T47D (cell line): ENCODE results near the gene SESN1.
A peak's percentile ranks its signal among the peaks of the same experiment; 100 is the strongest.
"Not testable (repeated sequence)": the region's sequence is repeated elsewhere in the genome, so short reads cannot be mapped to it uniquely, and the experiment has no call there.

ENCODE experiments used
- DNase-seq, 2 experiments: peaks; one replicate each; pipeline versions ENCODE4 v3.0.0 to v3.0.0-alpha.2; 2011 to 2012; ENCODE audit warnings: low read depth in 1 of 2, low spot score in 1 of 2
- JUND ChIP-seq: IDR thresholded peaks from 2 replicates; pipeline ENCODE4 v1.6.1; 2012; ENCODE audit warnings: low read depth
- in situ Hi-C: cut with HindIII; loops from 2 replicates; pipeline ENCODE4 v1.10.0; 2016; ENCODE audit warnings: low sequenced_read_pairs, low pct_unique_long_range_greater_than_20kb

SESN1 gene

DNA sequence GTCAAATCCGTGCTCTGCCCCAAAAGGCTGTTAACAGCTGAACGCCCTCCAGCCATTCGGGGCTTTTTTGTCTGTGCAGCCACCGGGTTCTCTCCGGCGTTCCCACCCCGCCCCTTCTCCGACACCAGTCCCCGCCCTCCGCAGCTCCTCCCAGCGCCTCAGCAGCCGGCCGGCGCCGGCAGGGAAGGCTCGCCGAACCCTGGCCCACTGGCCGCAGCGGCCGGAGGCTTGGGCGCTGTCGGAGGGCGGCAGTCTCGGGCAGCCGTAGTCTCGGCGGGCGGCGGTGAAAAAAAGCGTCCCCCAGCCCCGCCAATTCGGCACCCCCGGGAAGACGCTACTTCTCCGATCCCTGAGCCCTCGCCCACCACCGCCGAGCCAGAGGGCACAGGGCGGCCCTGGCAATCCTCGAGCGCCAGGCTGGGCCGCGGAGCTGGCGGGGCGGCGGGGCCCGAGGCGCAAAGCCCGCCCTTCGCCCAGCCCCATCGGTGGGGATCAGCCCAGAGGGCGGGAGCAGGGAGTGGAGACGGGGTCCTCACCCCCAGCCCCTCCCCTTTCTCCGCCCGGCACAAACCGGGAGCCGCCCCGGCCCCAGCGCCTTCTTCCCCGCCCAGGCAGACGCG is at the start of gene SESN1:
TSS of gene SESN1 (minus strand) at position 431 of the 620 bp plus-strand sequence. CDS start 773 bp downstream, outside the sequence.
- no peak for TF ChIP-seq JUND
- peak; percentile 70 to 94 for DNase-seq
- in situ Hi-C loops, result no loop called here

- DNase-seq, result no peak
- in situ Hi-C loops, result no loop called here
- TF ChIP-seq JUND, result no peak
Measured at GRCh38 chr6:109143191-109143590, 48.5 kb upstream of the SESN1 start.

DNA sequence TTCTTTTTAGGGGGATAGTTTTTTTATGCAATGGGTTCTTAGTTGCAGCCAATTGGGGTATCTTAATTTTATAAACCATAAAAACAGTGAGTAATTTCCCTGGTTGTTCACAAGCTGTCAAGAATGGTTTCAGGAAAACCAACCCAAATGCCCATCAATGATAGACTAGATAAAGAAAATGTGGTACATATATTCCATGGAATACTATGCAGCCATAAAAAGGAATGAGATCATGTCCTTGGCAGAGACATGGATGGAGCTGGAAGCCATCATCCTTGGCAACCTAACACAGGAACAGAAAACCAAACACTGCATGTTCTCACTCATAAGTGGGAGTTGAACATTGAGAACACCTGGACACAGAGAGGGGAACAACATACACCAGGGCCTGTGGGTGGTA is 47.4 kb upstream of the SESN1 start:
- in situ Hi-C loops, DNase-seq: not testable (repeated sequence)

- no peak for DNase-seq
Measured at GRCh38 chr6:109139109-109139508, 44.5 kb upstream of the SESN1 start.

GRCh38 chr6:109136530-109136929 is 41.9 kb upstream of the SESN1 start:
- in situ Hi-C loops, DNase-seq: not testable (repeated sequence)

More at GRCh38 chr6:109139109-109139508, 44.5 kb upstream of the SESN1 start:
- in situ Hi-C loops, result no loop called here
- TF ChIP-seq JUND, result no peak

DNA sequence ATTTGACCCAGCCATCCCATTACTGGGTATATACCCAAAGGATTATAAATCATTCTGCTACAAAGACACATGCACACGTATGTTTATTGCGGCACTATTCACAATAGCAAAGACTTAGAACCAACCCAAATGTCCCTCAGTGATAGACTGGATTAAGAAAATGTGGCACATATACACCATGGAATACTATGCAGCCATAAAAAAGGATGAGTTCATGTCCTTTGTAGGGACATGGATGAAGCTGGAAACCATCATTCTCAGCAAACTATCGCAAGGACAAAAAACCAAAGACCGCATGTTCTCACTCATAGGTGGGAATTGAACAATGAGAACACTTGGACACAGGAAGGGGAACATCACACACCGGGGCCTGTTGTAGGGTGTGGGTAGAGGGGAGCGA is 41.4 kb upstream of the SESN1 start:
- DNase-seq, in situ Hi-C loops: not testable (repeated sequence)

GRCh38 chr6:109135600-109135999 is 41.0 kb upstream of the SESN1 start:
- DNase-seq, in situ Hi-C loops: not testable (repeated sequence)

GRCh38 chr6:109130065-109130464 is 35.4 kb upstream of the SESN1 start:
- in situ Hi-C loops, result no loop called here
- no peak for DNase-seq
- TF ChIP-seq JUND, result no peak

DNA sequence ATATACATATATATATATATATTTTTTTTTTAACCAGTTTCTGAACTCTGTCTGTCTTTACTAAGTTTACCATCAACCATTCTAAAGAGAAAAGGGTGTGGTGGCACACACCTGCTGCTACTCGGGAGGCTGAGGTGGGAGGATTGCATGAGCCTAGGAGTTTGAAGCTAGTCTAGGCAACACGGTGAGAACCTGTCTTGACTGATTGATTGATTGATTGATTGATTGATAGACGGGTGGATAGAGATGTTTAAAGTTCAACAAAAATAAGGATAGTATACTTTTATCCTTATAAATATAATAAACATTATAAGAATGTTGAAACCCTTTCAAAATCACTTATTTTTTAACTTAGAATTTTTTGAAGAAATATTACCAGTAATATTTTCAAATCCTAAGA is 30.9 kb upstream of the SESN1 start:
- in situ Hi-C loops, result no loop called here
- no peak for DNase-seq
- no peak for TF ChIP-seq JUND

- TF ChIP-seq JUND, result no peak
- no peak for DNase-seq
- in situ Hi-C loops, result no loop called here
Measured at GRCh38 chr6:109124219-109124618, 29.6 kb upstream of the SESN1 start.

DNA sequence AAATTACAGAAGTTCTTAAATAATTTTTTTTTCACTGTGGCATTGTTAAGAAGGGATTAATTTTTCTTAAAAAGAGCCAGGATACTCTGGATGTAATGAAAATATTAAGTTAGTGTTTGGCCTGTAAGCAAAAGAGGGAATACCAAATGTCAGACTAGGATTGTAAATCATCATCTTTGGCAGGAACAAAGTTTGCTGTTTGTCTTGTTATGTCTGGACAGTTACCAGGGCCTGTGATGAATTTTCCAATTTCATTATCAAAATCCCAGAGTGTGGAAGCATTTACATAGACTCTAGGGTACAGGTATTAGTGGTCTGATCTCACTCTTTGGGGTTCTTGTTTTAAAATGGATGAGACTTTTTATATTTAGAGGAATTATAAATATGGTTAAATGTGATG is 26.8 kb upstream of the SESN1 start:
- in situ Hi-C loops, result no loop called here
- TF ChIP-seq JUND, result no peak
- DNase-seq, result peak in 1 of 2 experiments; percentile 5

- no peak for TF ChIP-seq JUND
- in situ Hi-C loops, result no loop called here
- no peak for DNase-seq
Measured at GRCh38 chr6:109118871-109119354, 24.3 kb upstream of the SESN1 start.

DNA sequence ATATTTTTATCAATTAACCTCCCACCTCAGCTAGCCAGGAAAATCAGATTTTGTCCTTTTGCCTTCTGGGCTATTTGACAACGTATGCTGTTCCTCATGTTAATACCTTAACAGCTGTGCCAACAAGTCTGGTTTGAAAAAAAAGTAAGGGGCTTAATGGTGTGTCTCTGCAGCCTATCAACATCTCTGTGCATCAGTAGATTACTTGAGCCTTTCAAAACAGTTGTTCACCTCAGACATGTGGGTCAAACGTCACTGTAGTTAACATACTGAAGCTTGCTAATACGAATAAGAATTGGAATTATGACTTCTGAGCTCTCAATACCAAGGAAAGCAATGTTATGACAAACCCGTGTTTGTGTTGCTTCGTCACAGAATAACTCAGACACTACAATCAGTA is 23.7 kb upstream of the SESN1 start:
- no peak for DNase-seq
- TF ChIP-seq JUND, result no peak
- in situ Hi-C loops, result no loop called here
